ENCODE data around the gene SPTBN4. TPM values are rescaled to one million over a fixed set of nuclear protein-coding genes. Genes with fewer than 3 reads are reported as not detected.

SPTBN4 gene
- total RNA-seq, 1 experiment from 2014 or later, result 1.9 TPM

- H3K27me3 ChIP-seq (ENCODE audit: low read length), result no peaks in the 10 kb centered on the region
- ATAC-seq (no peak), DNase-seq (no peak)
- H3K4me1 ChIP-seq (ENCODE audit: insufficient read depth, low read length), result no peaks in the 10 kb centered on the region
- H3K4me3 ChIP-seq (ENCODE audit: low read length), result no peak overlapping the region
- ChIA-PET CTCF (no interaction called here), POLR2A (ENCODE audit: unreplicated experiment) (no interaction called here)
- no TSS peak for BruUV-seq (replicated peaks)
- no peaks in the 10 kb centered on the region for H3K9me2 ChIP-seq (replicated peaks; ENCODE audit: low read length)
- TF ChIP-seq EZH2 (IDR thresholded peaks at IDR 0.05; ENCODE audit: low read length, unreplicated experiment), result no peak
- TF ChIP-seq EZH2phosphoT487 (IDR thresholded peaks at IDR 0.05; ENCODE audit: borderline replicate concordance, low read length), result no peak
- TF ChIP-seq CTCF (conservative IDR thresholded peaks at IDR 0.05; ENCODE audit: low read depth, low read length), result no peak
- intact Hi-C loops (cut with micrococcal nuclease), result no loop called here
- no peak overlapping the region for H3K27ac ChIP-seq (ENCODE audit: low read length)
- no peak overlapping the region for H3K9ac ChIP-seq (ENCODE audit: low read length)
- H3K36me3 ChIP-seq (ENCODE audit: low read depth, low read length), result no peaks in the 10 kb centered on the region
- H2AFZ ChIP-seq (ENCODE audit: low read length), result no peak overlapping the region
- H3K4me2 ChIP-seq (ENCODE audit: low read length), result no peak overlapping the region
- no peaks in the 10 kb centered on the region for H3F3A ChIP-seq (ENCODE audit: low read length, unreplicated experiment)
- H3K9me3 ChIP-seq (ENCODE audit: low read length), result no peaks in the 10 kb centered on the region
- no peaks in the 10 kb centered on the region for H3K79me2 ChIP-seq (ENCODE audit: low read length)
- no peaks in the 10 kb centered on the region for H4K20me1 ChIP-seq (ENCODE audit: low read length)
Observed at GRCh38 chr19:40486017-40486416, 19.2 kb downstream of the SPTBN4 start.

- intact Hi-C loops (cut with micrococcal nuclease), result no loop called here
- POLR2A ChIA-PET (ENCODE audit: unreplicated experiment), result no interaction called here
- Histone ChIP-seq H4K20me1 (ENCODE audit: low read length) (no peaks in the 10 kb centered on the region), H3K4me3 (ENCODE audit: low read length) (no peak overlapping the region), H3K9me3 (ENCODE audit: low read length) (no peaks in the 10 kb centered on the region), H3F3A (ENCODE audit: low read length, unreplicated experiment) (no peaks in the 10 kb centered on the region), H3K27ac (ENCODE audit: low read length) (no peak overlapping the region), H3K27me3 (ENCODE audit: low read length) (no peaks in the 10 kb centered on the region), H3K36me3 (ENCODE audit: low read depth, low read length) (no peaks in the 10 kb centered on the region), H3K4me1 (ENCODE audit: insufficient read depth, low read length) (no peaks in the 10 kb centered on the region), H3K79me2 (ENCODE audit: low read length) (no peaks in the 10 kb centered on the region), H3K4me2 (ENCODE audit: low read length) (no peak overlapping the region), H2AFZ (ENCODE audit: low read length) (no peak overlapping the region), H3K9me2 (replicated peaks; ENCODE audit: low read length) (no peaks in the 10 kb centered on the region), H3K9ac (ENCODE audit: low read length) (no peak overlapping the region)
- CTCF ChIA-PET, result no interaction called here
- DNase-seq (no peak), ATAC-seq (no peak)
- BruUV-seq (replicated peaks), result no TSS peak
- TF ChIP-seq CTCF (conservative IDR thresholded peaks at IDR 0.05; ENCODE audit: low read depth, low read length), result no peak
- TF ChIP-seq EZH2 (IDR thresholded peaks at IDR 0.05; ENCODE audit: low read length, unreplicated experiment), result no peak
Observed at GRCh38 chr19:40489882-40490230, 23.1 kb downstream of the SPTBN4 start.

GRCh38 chr19:40492274-40492673 lies 25.5 kb downstream of the SPTBN4 start:
- intact Hi-C loops (cut with micrococcal nuclease), result no loop called here
- ATAC-seq, result no peak
- ChIA-PET CTCF (interaction anchor here (0.5 kb wide), 1 partner anchor 187 kb away, joined by 5 read pairs; no protein-coding TSS in a partner anchor), POLR2A (ENCODE audit: unreplicated experiment) (no interaction called here)
- H3F3A ChIP-seq (ENCODE audit: low read length, unreplicated experiment), result no peaks in the 10 kb centered on the region
- no peak overlapping the region for H3K4me2 ChIP-seq (ENCODE audit: low read length)
- H3K4me3 ChIP-seq (ENCODE audit: low read length), result no peak overlapping the region
- BruUV-seq (replicated peaks), result no TSS peak
- H3K27me3 ChIP-seq (ENCODE audit: low read length), result no peaks in the 10 kb centered on the region
- H3K9me2 ChIP-seq (replicated peaks; ENCODE audit: low read length), result no peaks in the 10 kb centered on the region
- H3K36me3 ChIP-seq (ENCODE audit: low read depth, low read length), result no peaks in the 10 kb centered on the region
- H3K9ac ChIP-seq (ENCODE audit: low read length), result no peak overlapping the region
- no peaks in the 10 kb centered on the region for H4K20me1 ChIP-seq (ENCODE audit: low read length)
- no peaks in the 10 kb centered on the region for H3K9me3 ChIP-seq (ENCODE audit: low read length)
- no peaks in the 10 kb centered on the region for H3K4me1 ChIP-seq (ENCODE audit: insufficient read depth, low read length)
- H3K79me2 ChIP-seq (ENCODE audit: low read length), result no peaks in the 10 kb centered on the region
- TF ChIP-seq CTCF (conservative IDR thresholded peaks at IDR 0.05; ENCODE audit: low read depth, low read length), result no peak
- H2AFZ ChIP-seq (ENCODE audit: low read length), result no peak overlapping the region
- H3K27ac ChIP-seq (ENCODE audit: low read length), result no peak overlapping the region
- no peak for DNase-seq
